Suprapubic skin (tissue), 4 donors: ENCODE results near the gene BBS1. TPM values are rescaled to one million over a fixed set of nuclear protein-coding genes. Genes with fewer than 3 reads are reported as not detected.
A peak's percentile ranks its signal among the peaks of the same experiment; 100 is the strongest.

Experiments
- DNase-seq, 2 donors: peaks; one replicate each; pipeline ENCODE4 v3.0.0-alpha.2; 2019; ENCODE audit warnings: low spot score in 2 of 2
- H3K27ac ChIP-seq: fragments of 200-600 bp; sonication (generic); one replicate; pipeline ENCODE4 v1.5.1; 2019
- H3K27me3 ChIP-seq: fragments of 200-600 bp; sonication (generic); one replicate; pipeline ENCODE4 v1.5.1; 2019
- H3K36me3 ChIP-seq: fragments of 200-600 bp; sonication (generic); one replicate; pipeline ENCODE4 v1.5.1; 2019
- H3K4me1 ChIP-seq: fragments of 200-600 bp; sonication (generic); one replicate; pipeline ENCODE4 v1.5.1; 2019
- H3K4me3 ChIP-seq: fragments of 200-600 bp; sonication (generic); one replicate; pipeline ENCODE4 v1.5.1; 2019; ENCODE audit warnings: mild to moderate bottlenecking
- H3K9me3 ChIP-seq: fragments of 200-600 bp; sonication (generic); one replicate; pipeline ENCODE4 v1.5.1; 2019
- CTCF ChIP-seq, 2 donors: fragments of 200-600 bp in 1 of 2; fragments of 450-650 bp in 1 of 2; sonication (generic) in 1 of 2; IDR thresholded peaks; one replicate each; pipeline ENCODE4 v1.5.1; 2016 to 2019; ENCODE audit warnings: antibody characterized with exemption in 2 of 2, mild to moderate bottlenecking in 1 of 2, moderate library complexity in 1 of 2
- EP300 ChIP-seq: sonication (generic); formaldehyde crosslinking; IDR thresholded peaks from one replicate; pipeline ENCODE4 v1.6.1; 2017; ENCODE audit warnings: antibody characterized with exemption
- POLR2A ChIP-seq, 2 donors: fragments of 450-650 bp; IDR thresholded peaks; one replicate each; pipeline ENCODE4 v1.6.1; 2017; ENCODE audit warnings: antibody characterized with exemption in 2 of 2, mild to moderate bottlenecking in 2 of 2, moderate library complexity in 2 of 2
- POLR2AphosphoS5 ChIP-seq, 3 donors: sonication (generic); formaldehyde crosslinking; IDR thresholded peaks; one replicate each; pipeline ENCODE4 v1.6.1; 2017; ENCODE audit warnings: antibody characterized with exemption in 3 of 3
- WGBS: methylation state at CpG from one replicate; pipeline ENCODE4 v1.1.5; 2018; 5-methylcytosine and 5-hydroxymethylcytosine counted together
- total RNA-seq, 4 donors: library from RNA; depleted of rRNA; stranded (reverse); fragments of >200 nt; gene quantifications; one replicate each; pipeline ENCODE4 v1.1.0, GENCODE V29; 2016

The BBS1 gene
- total RNA-seq, 4 donors from 2014 or later, result 35.5 to 85.2 (median 57.0) TPM

- WGBS, result 76% methylated on average over 7 of the region's 7 CpGs
- H3K36me3 ChIP-seq, result peaks cover 48% of the 10 kb centered on the region
- no peak for TF ChIP-seq CTCF (IDR thresholded peaks at IDR 0.05)
- no peak for TF ChIP-seq EP300
- TF ChIP-seq POLR2A (IDR thresholded peaks at IDR 0.05), result no peak
- TF ChIP-seq POLR2AphosphoS5 (IDR thresholded peaks at IDR 0.05), result no peak
Observed at GRCh38 chr11:66484806-66485380, 25.5 kb upstream of the BBS1 start.

GRCh38 chr11:66488957-66489356 lies 21.5 kb upstream of the BBS1 start:
- Histone ChIP-seq H3K9me3 (no peaks in the 10 kb centered on the region), H3K27ac (no peak overlapping the region), H3K4me3 (no peak overlapping the region), H3K27me3 (no peaks in the 10 kb centered on the region), H3K4me1 (no peaks in the 10 kb centered on the region), H3K36me3 (peaks cover 80% of the 10 kb centered on the region)
- DNase-seq, result no peak
- 92% methylated on average over 10 of the region's 10 CpGs for WGBS
- no peak for TF ChIP-seq CTCF (IDR thresholded peaks at IDR 0.05)
- no peak for TF ChIP-seq EP300
- TF ChIP-seq POLR2AphosphoS5 (IDR thresholded peaks at IDR 0.05), result no peak
- no peak for TF ChIP-seq POLR2A (IDR thresholded peaks at IDR 0.05)

More at GRCh38 chr11:66484806-66485380, 25.5 kb upstream of the BBS1 start:
- Histone ChIP-seq H3K27ac (no peak overlapping the region), H3K27me3 (no peaks in the 10 kb centered on the region), H3K9me3 (no peaks in the 10 kb centered on the region), H3K4me1 (peaks cover 5% of the 10 kb centered on the region), H3K4me3 (no peak overlapping the region)
- DNase-seq, result no peak

GRCh38 chr11:66489636-66490035 lies 20.8 kb upstream of the BBS1 start:
- Histone ChIP-seq H3K4me1 (no peaks in the 10 kb centered on the region), H3K27ac (no peak overlapping the region), H3K9me3 (no peaks in the 10 kb centered on the region), H3K4me3 (no peak overlapping the region), H3K27me3 (no peaks in the 10 kb centered on the region), H3K36me3 (peaks cover 85% of the 10 kb centered on the region)
- TF ChIP-seq CTCF (IDR thresholded peaks at IDR 0.05) (no peak), POLR2A (IDR thresholded peaks at IDR 0.05) (no peak), POLR2AphosphoS5 (IDR thresholded peaks at IDR 0.05) (no peak), EP300 (no peak)
- WGBS, result 92% methylated on average over 6 of the region's 7 CpGs
- no peak for DNase-seq

GRCh38 chr11:66491315-66491935 lies 19.0 kb upstream of the BBS1 start:
- Histone ChIP-seq H3K4me3 (no peak overlapping the region), H3K27me3 (no peaks in the 10 kb centered on the region), H3K9me3 (no peaks in the 10 kb centered on the region), H3K36me3 (peaks cover 84% of the 10 kb centered on the region), H3K4me1 (no peaks in the 10 kb centered on the region), H3K27ac (no peak overlapping the region)
- DNase-seq, result no peak
- TF ChIP-seq POLR2AphosphoS5 (IDR thresholded peaks at IDR 0.05) (no peak), CTCF (IDR thresholded peaks at IDR 0.05) (peak in 1 of 2 donors; percentile 10)
- WGBS, result 82% methylated on average over 13 of the region's 20 CpGs

GRCh38 chr11:66492161-66492865 lies 18.1 kb upstream of the BBS1 start:
- TF ChIP-seq EP300 (no peak), POLR2A (IDR thresholded peaks at IDR 0.05) (no peak), POLR2AphosphoS5 (IDR thresholded peaks at IDR 0.05) (no peak), CTCF (IDR thresholded peaks at IDR 0.05) (no peak)
- H3K36me3 ChIP-seq, result peaks cover 83% of the 10 kb centered on the region

More at GRCh38 chr11:66492161-66492865, 18.1 kb upstream of the BBS1 start:
- no peak for DNase-seq
- WGBS, result 87% methylated on average over 7 of the region's 10 CpGs
- H3K9me3 ChIP-seq, result no peaks in the 10 kb centered on the region
- no peak overlapping the region for H3K4me3 ChIP-seq
- no peaks in the 10 kb centered on the region for H3K4me1 ChIP-seq
- no peak overlapping the region for H3K27ac ChIP-seq
- H3K27me3 ChIP-seq, result no peaks in the 10 kb centered on the region
